DMS 273 (cell line): ENCODE data around the gene FDXR.
A peak's percentile ranks its signal among the peaks of the same experiment; 100 is the strongest.
"Not testable (repeated sequence)": the region's sequence is repeated elsewhere in the genome, so short reads cannot be mapped to it uniquely, and the experiment has no call there.

Experiments
- DNase-seq: peaks from one replicate; lab custom pipeline; 2025; ENCODE audit not compliant: unreplicated experiment; lab: John Stamatoyannopoulos, UW

Gene FDXR

DNA sequence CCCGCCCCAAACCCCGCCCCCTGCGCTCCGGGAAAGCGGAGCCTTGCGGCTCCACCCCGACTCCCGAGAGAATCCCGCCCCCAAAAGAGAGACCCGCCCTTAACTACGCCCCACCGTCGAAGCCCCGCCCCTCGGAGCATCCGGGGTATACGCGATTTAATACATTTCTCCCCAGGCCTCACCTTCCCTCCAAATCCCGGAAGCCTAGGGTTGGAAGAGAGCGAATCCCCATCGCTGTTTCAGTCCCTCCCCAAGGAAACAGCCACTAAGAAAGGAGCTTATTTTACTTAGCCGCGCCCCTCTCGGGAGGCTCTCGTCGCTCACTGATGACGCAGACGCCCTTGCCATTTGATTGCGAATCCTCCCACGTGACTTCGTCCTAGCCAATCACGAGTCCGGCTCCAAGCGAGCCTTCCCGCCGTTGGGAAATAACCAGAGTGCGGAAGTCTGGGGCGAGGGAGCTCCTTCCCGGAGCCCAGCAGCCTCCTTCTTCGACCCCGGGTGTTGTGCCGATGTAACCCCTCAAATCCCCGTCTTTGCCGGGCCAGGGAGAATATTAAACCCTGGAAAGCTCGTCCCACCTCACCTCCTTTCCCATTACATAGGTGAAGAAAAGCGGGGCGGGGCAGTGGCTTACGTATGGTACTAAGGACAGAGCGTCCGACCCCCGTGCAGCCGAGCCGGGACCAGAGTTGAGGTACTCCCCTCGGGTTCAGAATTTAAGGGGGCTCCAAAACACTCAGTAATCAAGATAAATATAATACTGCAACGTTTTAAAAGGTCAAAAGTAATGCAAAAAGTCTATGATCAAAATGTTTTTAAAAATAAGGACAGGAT is 461 bp upstream of the FDXR start:
- peak; percentile 100 for DNase-seq

GRCh38 chr17:74871356-74872076 is 1.3 kb downstream of the FDXR start:
- no peak for DNase-seq

- no peak for DNase-seq
Observed at GRCh38 chr17:74870512-74870911, 2.3 kb downstream of the FDXR start.

DNA sequence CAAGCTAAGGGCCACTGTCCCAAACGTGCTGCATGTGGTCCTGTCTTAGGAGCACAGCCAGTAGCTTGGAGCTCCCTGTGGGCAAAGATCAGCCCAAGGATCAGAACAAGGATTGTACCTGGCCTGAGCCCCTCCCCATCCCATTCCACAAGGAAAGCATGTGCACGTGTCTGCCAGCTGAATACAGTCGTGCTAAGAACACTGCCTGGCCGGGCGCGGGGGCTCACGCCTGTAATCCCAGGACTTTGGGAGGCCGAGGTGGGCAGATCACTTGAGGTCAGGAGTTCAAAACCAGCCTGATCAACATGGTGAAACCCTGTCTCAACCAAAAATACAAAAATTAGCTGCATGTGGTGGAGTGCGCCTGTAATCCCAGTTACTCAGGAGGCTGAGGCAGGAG is 2.8 kb downstream of the FDXR start:
- not testable (repeated sequence) for DNase-seq

DNA sequence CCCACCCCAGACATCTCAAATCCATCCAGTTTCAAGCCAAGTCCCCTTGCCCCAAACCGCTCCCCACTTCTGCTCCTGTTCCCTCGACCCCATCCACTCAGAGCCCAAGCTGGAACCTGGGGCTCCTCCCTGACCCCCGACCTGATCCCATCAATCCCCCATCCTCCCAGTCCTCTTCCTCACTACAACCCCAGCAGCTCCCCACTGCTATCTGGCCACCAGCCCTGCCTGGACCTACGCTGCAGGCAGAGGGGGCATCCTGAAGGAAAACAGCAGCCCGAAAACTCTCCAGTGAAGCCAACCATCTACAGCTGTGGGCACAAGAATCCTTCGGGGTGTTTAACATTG is 3.9 kb downstream of the FDXR start:
- no peak for DNase-seq

DNA sequence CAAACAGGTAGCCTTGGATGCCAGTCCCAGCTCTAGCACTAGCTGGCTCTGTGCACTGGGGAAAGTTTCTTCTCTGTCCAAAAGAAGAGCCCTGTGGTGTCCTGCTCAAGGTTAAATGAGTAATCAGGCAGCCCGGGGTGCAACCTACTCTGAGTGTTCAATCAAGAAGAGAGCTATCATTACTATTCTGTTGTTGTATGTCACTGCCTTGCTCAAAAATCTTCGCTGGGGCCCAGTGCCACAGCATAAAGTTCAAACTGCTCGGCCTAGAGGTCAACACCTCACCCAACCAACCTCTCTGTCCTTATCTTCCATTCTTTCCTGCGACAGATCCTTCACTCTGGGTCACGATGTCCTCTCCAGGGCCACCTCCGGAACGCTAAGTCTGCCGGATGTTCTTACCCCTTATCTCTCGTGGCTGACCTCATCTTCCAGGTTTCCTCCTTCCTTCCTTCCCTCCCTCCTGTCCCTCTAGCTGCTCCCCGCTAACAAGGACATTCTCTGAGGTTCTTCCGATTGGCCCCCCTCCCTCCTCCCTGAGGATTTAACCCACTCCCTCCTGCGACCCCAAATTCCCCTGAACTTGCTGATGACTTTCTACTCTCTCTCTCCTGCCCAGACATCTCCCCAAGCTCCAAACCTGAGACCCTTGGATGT is 4.4 kb downstream of the FDXR start:
- no peak for DNase-seq

- no peak for DNase-seq
Observed at GRCh38 chr17:74866198-74866835, 6.5 kb downstream of the FDXR start.

DNA sequence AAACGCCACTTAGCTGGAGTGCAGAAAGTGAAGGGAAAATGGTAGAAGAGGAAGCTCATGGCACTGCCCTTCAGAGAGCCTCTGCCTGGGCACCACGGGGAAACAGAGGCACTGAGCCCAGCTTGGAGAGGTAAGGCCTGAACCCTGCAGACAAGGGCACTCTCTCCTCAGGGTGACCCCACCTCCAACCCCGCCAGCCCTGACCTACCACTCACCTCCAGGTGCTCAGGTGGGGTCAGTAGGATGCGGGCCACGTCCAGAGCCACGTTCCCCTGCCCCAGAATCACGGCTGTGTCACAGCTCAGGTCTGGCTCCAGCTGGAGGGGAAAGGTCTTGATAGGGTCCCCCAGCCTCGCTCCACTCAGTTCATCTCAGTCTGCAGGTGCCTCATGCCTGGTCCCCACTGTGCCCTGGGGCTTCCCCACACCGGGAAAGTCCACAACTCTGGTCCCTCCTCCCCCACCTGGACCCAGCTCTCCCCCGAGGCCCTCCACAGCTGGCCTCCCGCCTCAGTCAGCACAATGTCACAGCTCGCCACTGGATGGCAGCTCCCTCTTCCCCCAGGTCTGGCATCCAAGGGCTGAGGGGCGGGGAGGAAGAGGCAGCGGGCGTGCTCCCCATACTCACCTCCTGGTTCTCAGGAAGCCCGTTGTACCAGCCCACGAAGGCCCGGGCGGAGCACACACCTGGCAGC is 7.1 kb downstream of the FDXR start:
- DNase-seq, result peak; percentile 47

DNA sequence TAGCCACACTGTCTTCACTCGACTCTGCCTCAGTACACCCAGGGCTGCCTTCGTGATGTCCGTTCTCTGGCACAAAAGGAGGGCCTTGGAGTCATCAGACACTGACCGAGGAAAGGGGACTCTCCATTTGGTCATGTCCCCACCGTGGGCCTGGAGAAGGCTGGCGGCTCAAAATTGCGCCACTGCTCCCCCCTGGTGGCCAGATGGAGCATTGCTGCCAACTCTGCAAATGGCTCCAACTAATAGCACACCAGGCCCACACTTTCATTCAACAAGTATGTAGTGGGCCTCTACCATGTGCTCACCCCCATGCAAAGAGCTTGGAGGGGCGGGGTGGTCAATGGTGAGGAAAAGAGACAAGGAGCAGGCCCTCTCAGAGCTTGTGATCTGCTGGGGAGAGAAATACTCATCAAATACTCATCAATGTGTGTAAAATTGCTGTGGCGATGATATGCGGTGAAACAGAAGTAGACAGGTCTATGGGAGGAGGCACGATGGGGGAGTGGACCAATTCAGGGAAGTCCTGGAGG is 7.9 kb downstream of the FDXR start:
- DNase-seq, result peak; percentile 86

DNA sequence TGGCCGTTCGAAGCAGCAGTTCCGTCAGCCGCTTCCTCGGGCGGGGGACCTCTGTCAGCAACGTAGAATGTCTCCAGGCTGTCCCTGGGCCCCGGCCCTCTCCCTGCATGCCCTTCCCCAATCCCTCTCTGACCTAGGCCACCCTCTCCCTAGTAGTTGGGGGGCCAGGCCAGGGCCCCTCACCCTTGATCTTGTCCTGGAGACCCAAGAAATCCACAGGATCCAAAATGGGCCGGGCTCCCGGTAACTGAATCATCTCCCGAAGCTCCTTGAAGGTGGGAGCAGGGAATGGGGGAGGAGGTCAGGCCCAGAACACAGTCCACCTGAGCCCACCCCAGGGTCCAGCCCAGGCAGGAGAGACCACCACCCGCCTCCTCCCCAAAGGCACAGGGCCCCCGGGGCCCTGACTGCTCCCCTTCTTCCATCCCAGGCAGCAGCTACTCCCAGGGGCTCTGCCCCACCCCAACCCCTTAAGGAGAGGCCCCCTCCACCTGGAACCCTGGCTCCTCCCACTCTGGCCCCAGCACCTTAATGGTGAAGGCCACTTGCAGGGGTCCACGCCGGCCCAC is 8.4 kb downstream of the FDXR start:
- DNase-seq, result no peak

GRCh38 chr17:74863420-74864296 is 9.1 kb downstream of the FDXR start:
- no peak for DNase-seq

DNA sequence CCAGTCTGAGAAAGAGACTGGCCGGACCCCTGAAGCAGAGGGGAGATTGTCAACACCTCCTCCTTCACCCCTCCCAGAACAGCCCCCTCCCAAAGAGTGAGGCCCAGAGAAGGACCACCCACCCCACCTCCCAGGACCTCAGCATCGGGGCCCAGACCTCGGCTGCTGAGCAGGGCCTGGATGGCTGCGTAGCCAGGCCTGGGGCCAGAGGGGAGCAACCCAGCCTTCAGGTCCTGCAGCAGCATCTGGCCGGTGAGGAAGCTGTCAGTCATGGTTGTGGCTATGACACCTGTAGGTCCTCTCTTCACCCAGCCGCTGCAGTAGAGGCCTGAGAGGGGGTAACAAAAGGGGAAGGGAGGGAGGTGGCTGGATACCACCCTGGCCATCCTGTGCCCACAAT is 9.9 kb downstream of the FDXR start:
- DNase-seq, result no peak

DNA sequence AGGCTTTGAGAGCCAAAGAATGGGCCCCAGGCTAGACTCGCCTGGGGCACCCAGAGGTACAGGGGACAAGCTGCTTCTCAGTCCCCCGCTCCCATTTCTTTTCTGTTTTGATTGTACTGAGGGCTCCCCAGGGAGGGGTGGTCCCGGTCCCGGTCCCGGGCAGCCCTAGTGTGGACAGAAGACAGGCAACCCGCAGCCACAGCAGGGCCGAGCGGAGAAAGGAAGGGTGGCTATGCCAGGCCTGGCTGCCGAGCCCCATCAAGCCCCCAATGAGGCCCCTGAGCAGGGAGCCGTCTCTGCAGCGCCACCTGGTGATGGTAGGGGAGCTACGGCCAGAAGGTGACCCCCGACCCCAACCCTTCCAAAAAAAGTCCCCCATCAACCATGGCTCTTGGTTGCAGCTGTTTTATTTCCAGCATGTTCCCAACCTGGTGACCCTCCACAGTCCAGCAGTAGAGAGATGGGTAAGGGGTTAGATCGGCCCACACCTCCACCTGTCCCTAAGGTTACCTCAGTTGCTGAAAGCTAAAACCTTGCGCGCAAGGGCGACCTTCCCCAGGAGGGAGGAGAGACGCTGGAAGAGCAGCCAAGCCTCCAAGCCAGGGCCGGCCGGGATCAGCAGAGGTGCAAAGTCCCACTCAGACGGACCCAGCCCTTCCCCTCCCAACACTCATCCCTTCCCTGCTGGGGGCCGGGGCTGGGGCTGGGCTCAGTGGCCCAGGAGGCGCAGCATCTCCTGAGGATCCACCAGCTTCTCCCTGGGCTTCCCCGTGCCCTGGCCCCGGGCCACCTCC is 10.5 kb downstream of the FDXR start:
- DNase-seq, result peak; percentile 89

DNA sequence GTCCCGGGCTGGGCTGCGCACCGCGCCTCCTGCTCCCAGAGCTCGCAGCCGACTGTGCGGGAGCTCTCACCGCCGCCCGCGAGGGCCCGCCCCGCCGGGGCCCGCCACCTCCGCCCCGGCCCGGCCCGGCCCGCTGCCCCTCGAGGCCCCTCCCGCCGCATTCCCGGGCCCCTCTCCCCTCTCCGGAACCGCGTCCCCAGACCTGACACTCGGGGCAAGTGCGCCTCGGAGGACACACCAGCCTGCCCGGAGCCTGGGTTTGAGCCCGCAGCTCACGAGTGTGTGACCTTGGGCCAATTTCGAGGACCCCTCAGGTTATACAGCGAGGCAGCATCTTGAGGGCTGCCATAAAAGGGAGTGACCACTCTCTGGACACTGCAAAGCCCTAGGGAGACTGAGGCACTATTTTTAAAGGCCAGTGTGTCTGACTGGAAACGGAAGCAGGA is 11.1 kb downstream of the FDXR start:
- no peak for DNase-seq

DNA sequence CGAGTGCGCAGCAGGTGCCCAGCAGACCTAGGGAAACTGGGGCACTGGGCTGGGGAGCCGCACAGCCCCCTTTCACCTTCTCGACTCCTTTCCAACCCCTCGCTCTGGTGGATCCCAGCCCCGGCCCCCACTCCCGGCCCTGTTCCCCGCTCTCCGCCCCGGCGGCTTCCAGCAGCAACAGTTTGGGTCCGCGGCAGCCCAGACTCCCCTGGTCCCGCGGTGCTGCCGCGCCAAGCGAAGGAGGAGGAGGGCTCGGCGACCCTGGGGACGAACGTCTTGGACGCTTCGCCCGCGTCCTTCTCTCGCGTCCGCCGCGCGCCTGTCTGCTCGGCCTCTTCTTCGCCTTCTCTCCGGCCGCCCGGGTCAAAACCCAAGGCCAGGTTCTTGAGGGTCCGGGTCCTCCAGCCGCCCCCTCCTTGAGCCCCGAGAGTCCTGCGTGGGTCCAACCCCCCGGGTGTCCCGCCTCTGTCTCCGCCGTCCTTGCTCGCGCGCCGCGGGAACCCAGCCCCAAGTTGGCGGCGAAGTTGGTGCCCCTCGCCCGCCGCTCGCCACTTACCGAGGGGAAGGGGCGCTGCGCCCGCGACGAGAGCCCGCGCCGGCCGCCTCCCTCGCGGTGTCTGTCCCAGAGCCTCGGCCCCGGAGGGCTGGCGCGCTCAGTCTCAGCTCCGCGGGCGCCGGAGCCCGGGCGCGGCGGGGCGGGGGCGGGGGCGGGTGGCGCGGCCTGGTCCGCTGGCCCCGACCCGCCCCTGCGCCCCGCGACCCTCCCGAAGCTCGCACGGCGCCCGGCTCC is 11.7 kb downstream of the FDXR start:
- peak; percentile 66 for DNase-seq

- DNase-seq, result peak; percentile 73
Observed at GRCh38 chr17:74860229-74860871, 12.4 kb downstream of the FDXR start.
